Measurements from ENCODE around the gene ZDHHC12.

The ZDHHC12 gene, protein sequence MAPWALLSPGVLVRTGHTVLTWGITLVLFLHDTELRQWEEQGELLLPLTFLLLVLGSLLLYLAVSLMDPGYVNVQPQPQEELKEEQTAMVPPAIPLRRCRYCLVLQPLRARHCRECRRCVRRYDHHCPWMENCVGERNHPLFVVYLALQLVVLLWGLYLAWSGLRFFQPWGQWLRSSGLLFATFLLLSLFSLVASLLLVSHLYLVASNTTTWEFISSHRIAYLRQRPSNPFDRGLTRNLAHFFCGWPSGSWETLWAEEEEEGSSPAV

DNA sequence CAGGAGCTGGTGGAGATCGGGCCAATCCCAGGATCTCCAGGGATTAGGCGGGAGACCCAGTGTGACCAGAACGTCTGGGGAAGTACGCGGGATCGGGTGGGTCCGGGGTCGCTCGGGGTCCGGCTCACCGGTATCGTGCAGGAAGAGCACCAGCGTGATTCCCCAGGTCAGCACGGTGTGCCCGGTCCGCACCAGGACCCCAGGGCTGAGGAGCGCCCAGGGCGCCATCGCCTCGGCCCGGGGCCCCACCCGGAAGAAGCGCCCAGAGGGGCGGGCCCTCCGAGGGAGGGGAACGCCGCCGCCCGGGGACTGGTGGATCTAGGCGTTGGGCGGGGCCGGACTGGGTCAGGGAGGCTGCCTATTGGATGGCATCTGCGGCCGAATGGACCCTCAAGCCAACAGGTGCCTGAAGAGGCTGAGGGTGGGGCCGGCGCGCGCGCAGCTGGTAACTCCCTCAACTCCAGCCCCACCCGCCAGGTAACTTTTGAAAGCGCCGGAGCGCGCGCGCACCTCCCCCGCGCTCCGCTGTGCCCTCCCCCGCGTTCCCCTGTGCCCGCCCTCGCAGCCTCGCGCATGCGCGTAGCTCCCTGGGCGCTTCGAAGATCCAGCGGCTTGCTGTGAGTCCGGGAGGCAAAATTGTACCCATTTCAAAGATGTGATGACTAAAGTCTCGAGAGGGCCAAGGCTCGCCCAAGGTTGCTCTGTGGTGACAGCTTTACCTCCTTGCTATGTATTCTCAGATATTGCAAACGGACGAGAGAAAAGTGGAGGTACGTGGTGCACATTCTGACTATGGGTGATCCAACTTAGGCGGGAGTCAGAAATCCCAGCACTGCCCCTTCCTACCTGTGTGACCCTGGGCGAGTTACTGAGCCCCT, at the start of gene ZDHHC12:
Gene ZDHHC12, minus strand, starts transcription at position 262 of the 878 bp plus-strand sequence. Its CDS starts 34 bp downstream, at position 228.
- peak; percentile 96 for DNase-seq

- DNase-seq = no peak
Measured at GRCh38 chr9:128773049-128773448, 49.1 kb upstream of the ZDHHC12 start.

- peak; percentile 80 for DNase-seq
Measured at GRCh38 chr9:128771745-128772519, 48.0 kb upstream of the ZDHHC12 start, which contains the start of gene ZER1. Gene ZER1 (minus strand): TSS chr9:128771927. CDS start chr9:128755565, 16,362 bp downstream.

GRCh38 chr9:128771094-128771721, 47.3 kb upstream of the ZDHHC12 start:
- DNase-seq = no peak

- no peak for DNase-seq
Measured at GRCh38 chr9:128770286-128771030, 46.5 kb upstream of the ZDHHC12 start.

DNA sequence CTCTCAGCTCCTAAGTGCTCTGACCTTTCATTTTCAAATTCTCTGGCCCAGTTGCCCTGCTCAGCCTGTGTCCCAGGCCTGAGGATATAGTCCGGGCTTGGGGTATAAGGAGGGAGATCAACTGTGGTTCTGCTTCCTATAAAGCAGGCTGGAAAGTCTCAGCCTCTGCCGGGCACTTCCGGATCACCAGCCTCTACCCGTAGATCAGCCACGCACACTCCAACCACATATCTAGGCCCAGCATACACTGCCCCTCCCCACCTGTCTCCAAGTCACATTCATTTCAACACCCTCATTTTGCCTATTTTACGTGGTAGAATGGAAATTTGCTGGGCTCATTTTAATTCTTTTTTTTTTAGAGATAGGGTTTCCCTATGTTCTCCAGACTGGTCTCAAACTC, 44.7 kb upstream of the ZDHHC12 start:
- no peak for DNase-seq

DNA sequence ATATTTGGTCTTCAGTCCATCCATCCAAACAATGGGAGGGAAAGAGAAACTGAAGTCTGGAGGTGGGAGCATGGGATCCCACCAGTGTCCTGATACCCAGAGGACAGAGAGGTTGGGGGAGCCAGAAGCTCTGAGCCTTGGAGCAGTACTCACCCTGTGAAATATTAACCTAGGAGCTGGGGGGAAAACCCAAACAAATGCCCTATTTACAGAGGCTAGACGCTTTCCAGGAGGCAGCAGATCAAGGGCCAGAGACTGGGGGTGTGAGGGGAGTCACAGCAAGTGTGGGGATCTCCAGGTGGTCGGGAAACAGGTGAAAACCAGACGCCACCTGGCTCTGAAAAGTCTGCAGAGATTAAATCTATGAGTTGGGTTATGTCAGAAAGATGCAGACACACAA, 41.6 kb upstream of the ZDHHC12 start:
- no peak for DNase-seq

DNA sequence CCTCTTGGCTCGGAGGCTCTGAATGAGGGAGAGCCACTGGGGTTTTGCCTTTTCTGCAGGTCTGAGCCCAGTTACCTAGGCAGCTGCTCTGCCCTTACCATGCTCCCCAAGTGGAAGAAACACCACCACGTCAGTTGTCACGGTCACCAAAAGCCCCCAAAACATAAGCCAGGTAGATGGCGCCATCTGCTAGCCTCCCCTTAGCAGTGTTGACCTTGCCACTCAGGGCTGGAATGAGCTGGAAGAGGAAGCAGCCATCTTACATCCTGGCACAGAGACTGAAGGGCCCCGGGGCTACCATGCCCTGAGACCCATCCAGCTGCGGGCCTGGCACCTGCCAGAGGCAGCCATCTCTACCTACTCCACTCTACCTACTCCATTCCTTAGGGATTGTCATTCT, 40.4 kb upstream of the ZDHHC12 start:
- no peak for DNase-seq

- no peak for DNase-seq
Measured at GRCh38 chr9:128762671-128763449, 38.9 kb upstream of the ZDHHC12 start.

DNA sequence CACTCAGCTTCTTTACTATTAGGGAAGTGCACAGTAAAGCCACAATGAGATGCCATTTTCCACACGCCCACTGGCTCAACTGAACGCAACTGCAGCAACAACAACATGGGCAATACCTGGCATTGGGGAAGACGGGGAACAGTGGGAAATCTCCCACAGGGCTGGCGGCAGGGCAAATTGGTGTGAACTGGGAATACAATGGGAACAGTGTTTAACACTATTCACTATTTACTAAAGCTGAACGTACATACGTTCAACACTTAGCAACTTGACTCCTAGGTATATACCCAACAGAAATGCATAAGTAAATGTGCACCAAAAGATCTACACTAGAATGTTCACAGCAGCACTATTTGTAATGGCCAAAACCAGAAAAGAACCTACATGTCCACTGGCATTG, 33.7 kb upstream of the ZDHHC12 start:
- DNase-seq = no peak

- no peak for DNase-seq
Measured at GRCh38 chr9:128753627-128754026, 29.7 kb upstream of the ZDHHC12 start.

DNA sequence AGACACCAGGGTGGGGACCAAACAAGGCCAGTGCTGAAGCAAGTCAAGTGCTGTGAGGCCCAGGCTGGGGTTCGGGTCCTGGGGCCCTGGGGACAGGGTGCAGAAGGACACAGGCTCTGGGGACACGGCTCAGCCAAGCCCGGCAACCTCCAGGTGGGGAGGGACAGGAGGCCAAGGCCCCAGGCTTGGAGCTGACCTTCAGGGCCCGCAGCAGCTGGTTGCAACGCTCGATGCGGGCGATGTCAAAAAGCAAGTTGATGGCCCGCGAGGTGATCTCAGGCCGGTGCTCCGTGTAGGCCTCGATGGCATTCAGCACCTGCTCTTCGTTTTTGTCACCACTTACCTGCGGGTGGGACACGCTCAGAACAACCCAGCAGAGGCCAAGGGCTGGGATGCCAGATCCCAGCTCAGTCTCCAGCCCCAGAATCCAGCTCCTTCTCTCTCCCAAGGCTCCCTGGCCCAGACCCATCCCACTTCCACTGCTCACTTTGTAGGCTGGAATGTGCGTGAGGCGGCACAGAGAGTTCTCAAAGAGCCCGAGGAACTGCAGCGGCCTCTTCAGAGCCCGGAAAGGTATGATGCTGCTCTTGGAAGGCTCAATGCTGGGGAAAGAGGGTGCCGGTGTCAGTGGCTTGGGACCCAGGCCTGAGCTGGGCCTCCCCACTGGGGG, 27.1 kb upstream of the ZDHHC12 start:
- no peak for DNase-seq

DNA sequence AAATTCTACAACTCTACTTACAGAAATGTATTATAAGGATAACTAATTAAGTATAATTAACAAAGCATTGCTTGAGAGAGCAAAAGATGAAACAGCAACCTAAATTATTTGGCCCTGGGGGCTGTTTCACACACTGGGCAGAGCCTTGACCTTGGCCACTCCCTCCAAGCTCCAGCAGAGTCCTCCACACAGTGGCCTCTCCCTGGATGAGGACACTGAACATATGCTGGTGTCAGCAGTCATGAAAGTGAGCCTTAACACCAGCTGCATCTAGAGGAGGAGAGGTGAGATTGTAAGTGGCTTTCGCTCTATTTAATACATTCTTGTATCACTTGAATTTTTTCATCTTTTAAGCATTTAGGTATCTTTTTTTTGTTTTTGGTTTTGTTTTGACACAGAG, 23.3 kb upstream of the ZDHHC12 start:
- DNase-seq = no peak

GRCh38 chr9:128743421-128743820, 19.5 kb upstream of the ZDHHC12 start:
- DNase-seq = no peak

DNA sequence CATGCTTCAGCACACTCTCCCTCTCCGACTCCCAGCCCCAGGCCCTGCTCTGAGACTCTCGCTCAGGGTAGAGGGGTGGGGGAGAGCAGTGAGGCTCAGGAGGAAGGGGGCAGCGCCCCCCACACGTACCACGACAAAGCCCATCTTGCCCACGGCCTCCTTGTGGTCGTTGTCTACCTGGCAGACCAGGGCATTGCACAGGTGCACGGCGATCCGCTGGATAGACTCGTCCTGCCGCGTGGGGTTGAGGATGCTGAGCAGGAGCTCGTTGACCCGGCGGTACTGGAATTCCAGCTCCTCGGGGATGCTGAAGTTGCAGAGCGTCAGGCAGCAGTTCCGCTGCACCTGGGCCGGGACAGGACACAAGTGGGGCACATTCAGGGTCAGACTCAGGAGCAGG, 18.5 kb upstream of the ZDHHC12 start:
- no peak for DNase-seq

DNA sequence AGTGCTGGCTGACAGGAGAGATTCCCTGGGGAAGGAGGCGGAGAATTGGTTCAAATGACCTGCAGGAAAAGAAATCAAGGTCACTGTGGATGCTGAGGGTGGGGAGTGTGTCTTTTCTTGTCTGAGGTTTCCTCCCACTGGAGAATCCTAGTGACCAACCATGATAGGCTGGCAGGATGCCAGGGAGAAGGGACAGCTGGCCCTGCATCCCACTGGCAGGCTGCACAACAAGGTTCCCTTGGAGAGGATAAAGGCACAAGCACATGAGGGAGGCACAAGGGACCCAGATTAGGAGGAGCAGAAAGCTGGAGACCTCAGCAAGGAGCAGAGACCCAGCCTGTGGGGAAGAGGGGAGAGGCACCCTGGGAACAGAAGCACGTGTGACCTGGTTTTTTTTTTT, 11.4 kb upstream of the ZDHHC12 start:
- no peak for DNase-seq

GRCh38 chr9:128733256-128733655, 9.3 kb upstream of the ZDHHC12 start:
- peak; percentile 88 for DNase-seq

DNA sequence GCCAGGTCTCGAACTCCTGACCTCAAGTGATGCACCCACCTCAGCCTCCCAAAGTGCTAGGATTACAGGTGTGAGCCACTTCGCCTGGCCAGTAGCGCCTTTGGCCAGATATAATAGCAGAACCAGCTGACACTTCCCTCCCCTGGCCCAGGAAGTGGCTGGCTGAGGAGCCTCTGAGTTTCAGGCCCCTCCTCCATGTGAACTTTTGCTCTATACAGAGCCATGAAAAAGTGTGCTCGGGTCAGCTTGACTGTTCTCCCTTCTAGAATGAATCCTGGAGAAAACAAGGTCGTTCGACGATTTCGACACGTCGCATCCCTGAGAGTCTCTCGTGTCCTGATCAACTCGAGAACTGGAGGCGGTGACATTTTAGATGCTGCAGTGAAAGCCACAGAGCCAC, 8.6 kb upstream of the ZDHHC12 start:
- DNase-seq = no peak

- no peak for DNase-seq
Measured at GRCh38 chr9:128731691-128732090, 7.8 kb upstream of the ZDHHC12 start.

- DNase-seq = no peak
Measured at GRCh38 chr9:128731093-128731492, 7.2 kb upstream of the ZDHHC12 start.
